Iris pigment epithelial cell (primary cell): Measurements from ENCODE around the gene ZBTB20.

Experiments used
- DNase-seq: peaks from one replicate; pipeline ENCODE4 v3.0.0-alpha.2; 2011; ENCODE audit warnings: low read depth

ZBTB20 gene

DNA sequence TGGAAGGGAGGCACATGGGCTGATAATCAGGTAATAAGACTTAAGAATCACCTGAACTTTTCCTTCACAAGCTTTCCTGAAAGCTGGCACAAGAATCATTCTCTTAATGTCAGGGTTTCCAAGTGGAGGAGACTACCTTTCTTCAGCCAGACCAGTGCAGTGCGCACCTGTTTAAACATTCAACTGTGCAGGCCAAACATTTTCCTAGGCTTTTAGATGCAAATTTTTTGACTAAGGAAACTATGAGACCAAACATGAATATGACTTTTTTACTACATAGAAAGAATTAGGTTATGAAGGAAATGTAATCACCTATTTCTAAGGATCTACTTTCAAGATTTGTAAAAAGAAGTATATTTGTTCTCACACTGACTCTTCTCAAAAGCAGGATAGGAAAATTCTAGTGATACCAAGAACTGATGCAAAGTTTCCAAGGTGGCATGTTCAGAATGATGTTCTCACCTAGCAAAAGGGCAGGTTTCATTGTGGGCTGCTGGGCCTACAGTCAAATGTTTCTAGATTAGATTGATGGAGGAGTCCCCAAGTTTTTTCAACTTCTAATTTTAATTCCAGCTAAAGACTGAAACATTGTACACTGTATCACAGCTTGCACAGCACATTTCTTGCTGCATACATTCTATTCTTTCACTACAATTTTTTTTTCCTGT is 514.2 kb downstream of the ZBTB20 start:
- no peak for DNase-seq

DNA sequence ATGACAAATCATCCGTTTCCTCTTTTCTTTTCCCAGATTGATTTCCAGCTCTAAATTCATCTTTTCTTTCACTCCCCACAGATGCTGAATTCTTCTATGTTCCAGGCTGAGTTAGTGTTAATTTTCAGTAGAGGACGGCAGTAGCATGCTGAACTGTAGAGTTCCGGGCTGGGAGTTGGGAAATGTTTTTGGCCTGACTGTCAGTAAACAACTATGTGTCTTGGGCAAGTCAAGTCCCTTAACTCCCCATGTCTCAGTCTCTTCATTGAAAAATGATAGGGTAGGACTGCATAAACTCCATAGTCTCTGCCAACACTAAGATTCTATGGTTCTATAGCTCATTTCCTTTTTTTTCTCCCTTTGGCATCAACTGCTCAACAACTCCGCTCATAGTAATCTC is 519.3 kb downstream of the ZBTB20 start:
- DNase-seq = peak; percentile 78

DNA sequence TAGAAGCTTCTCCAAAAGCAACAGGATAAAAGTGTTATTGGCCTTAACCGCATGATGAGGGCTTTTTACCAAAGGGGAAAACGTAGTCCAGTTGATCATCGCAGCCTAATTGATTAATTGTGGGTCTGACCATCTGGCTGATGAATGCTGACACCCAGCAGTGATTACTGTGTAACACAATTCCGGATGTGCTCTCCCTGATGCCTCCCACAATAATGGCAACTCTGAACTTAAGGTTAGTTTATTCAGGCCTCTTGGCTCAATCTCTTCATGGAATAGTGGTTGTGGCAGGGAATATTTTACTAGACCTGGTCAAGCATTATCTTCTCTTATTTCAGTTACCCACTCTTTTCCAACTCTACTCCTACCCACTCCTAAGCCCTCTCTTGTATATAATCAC is 520.3 kb downstream of the ZBTB20 start:
- DNase-seq = no peak

GRCh38 chr3:114624571-114625181 is 522.4 kb downstream of the ZBTB20 start:
- DNase-seq = peak; percentile 99

DNA sequence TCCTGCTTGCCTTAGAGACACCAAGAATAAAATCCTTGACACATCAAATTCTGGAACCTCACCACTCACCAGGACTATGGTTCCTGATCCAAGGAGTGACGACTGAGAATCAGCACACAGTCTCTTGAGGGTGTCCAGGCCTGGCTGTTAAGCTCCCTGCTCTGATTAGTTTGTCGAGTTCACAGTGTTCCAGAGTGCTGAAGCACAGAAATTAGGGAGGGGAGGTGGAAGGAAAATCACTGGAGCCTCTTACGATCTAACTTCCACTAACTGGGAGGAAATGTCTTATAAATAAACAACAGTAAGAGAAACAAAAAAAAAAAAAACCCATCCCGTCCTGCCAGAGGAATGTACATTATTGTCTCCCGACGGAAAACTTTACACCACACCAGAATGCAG is 523.0 kb downstream of the ZBTB20 start:
- DNase-seq = peak; percentile 69

DNA sequence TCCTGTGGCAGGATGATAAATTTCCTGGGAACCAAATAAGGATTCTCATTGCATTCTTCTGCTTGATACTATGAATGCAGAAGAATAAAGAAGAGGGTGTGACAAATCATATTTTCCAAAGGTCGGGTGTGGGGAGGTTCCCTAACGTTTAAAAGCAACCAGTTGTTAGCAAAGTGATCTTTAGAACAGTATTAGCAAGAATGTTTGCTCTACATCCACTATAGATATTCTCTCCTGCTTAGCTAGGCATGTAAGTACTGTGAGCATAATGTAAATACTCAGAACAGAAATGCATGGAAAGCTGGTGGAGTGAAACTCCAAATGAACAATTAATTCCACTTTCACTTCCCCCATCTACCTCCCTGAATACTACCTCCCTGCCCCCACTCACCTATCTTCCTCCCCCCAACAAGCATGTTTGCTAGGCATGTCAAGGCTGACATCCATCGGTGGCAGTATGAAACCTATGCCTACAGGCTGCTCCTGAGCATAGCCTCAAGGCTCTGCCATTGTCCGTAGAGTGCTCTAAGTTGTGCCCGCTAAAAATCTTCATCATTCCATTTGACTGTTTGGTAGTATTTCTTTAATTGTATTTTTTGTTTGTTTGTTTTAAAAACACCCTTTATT is 523.6 kb downstream of the ZBTB20 start:
- DNase-seq = peak; percentile 21

GRCh38 chr3:114622001-114622400 is 525.1 kb downstream of the ZBTB20 start:
- peak; percentile 52 for DNase-seq

- DNase-seq = no peak
Measured at GRCh38 chr3:114619771-114620170, 527.3 kb downstream of the ZBTB20 start.

GRCh38 chr3:114615523-114616085 is 531.5 kb downstream of the ZBTB20 start:
- no peak for DNase-seq

DNA sequence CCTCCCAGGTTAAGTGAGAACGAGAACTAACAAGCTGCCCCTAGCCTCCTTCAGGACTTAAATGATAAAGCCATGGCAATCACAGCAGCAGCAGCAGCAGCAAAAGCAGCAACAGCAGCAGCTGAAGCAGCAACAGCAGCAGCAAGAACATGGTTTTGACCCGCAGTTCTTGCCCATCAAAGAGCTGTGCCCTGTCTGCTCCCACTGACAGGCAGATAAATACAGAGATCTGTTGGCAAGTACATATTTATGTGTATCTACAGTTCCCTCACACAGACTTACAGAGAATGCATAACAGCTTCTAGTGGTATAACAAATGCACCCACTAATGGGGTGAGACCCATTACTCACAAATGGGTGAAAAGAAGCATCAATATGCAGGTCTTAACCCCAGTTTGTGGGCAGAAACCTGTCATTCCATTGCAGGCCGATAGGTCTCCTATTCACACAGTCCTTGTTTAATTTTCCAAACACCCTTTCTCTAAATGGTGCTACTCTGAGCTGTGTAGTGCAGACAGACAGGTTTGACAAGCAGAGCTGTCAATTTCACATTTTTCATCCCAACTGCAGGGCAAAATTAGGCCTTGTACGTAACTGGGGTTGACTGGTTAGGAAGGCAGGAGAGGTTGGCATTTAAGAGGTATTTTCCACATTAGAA is 537.0 kb downstream of the ZBTB20 start:
- no peak for DNase-seq

DNA sequence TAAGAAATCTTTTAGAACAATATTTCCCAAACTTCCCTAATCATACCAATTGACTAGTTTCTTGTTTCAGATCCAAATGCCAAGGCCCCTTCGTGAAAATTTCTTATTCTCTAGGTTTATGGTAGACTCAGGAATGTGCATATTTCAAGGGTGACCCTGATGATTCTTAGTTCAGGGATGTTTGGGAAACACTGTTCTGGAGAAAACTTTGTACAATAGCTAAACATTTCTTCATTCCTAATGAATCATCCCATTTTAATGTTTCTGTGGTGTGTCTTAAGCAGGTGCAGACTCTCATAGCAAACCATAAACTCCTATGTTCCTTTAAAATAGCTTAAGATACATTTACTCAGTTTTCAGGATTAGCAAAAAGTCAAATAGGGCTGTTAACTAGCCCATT is 538.8 kb downstream of the ZBTB20 start:
- peak; percentile 94 for DNase-seq

DNA sequence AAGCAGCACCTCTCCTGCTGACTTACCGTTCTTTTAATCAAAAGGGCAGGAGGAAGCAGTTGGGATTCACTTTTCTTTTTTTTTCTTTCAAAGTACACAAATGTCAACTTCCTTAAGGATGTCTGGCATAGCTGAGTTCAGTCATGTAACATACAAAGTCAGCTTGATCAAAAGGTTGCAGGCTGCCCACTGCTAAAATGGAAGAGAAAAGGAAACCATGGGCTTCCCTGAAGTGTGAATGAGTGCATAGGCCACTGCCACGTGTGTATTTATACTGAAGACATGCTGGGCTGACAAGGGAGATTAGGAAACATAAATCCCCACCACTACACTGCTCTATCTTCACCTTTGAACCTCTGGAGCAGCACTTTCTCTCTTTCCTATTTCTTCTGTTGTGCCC is 540.8 kb downstream of the ZBTB20 start:
- no peak for DNase-seq

GRCh38 chr3:114600571-114600970 is 546.5 kb downstream of the ZBTB20 start:
- no peak for DNase-seq

DNA sequence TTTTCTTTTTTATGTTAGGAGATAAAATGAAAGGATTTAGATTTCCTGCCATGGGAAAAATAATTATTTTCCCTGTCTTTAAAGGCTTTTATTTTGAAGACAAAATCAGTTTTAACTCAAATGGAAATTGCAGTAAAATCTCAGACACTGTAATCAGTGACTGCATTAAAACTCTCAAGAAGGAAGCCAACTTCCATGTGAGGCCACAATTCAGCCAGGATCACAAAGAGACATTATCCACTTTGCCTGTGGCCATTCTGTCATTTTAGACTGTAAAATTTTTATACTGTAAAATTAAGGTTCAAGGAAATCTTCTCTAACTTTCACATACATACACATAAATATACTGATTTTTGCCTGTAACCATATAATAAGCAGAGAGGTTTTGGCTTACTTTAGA is 549.2 kb downstream of the ZBTB20 start:
- no peak for DNase-seq

DNA sequence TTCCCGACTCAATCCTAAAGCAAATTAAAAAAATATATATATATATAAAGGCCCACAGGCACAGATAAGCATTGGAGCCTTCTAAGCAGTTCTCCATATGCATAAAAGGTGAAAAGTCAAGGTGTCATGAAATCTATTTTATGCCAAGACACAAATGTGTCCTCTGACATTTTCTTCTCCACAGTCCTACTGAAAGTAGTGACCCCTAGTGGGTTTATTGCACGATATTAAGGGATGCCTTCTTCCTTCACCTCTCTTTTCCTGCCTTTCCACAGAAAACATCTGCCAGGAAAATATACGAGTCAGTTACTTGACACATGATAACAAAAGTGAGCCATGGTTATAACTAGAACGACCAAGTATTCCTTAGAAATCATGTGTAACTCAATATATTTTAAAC is 550.1 kb downstream of the ZBTB20 start:
- DNase-seq = no peak

- no peak for DNase-seq
Measured at GRCh38 chr3:114596147-114596546, 550.9 kb downstream of the ZBTB20 start.

- DNase-seq = no peak
Measured at GRCh38 chr3:114595522-114596028, 551.5 kb downstream of the ZBTB20 start.

- DNase-seq = no peak
Measured at GRCh38 chr3:114590309-114591047, 556.6 kb downstream of the ZBTB20 start.

DNA sequence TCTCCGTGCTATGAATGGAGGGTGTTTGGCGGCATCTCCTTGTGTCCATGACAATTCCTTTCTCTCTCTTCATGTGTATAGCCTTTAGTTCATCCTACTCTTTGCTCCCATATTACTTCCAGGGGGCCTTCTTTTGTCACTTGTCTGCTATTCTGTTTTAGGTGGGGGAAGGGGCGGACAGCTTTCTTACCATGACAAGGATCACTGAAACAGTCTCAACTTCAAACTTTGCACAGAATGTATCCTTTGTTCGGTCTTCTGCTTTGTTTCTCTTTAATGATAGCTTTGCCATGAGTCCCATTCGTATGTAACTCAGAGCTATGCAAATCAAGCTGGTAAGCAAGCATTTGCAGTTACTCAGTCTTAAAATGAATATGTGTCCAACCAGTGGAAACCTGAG is 559.1 kb downstream of the ZBTB20 start:
- no peak for DNase-seq

DNA sequence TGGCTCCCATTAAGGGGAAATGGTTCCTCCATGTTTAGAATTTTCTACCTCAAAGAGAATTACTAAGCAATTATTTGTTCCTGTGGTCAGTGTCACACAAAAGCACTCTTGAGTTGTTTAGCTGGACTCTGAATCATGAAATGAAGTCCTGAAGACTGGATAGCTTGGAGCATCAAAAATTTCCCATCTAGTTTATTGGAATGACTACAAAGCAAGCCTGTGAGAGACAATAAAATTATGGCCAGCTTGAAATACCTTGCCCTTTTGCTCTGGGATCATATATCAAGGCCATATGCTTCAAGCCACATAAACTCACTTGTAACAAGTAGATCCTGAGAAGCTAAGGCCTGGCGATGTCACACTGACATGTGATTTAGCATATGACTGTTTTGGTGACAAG is 561.0 kb downstream of the ZBTB20 start:
- no peak for DNase-seq

GRCh38 chr3:114585687-114586086 is 561.4 kb downstream of the ZBTB20 start:
- DNase-seq = no peak
